ENCODE results near the gene FAM98A. TPM values are rescaled to one million over a fixed set of nuclear protein-coding genes. Genes with fewer than 3 reads are reported as not detected.
A peak's percentile ranks its signal among the peaks of the same experiment; 100 is the strongest.

Gene FAM98A
- total RNA-seq, 6 experiments from 2014 or later: 19.8 to 118 (median 28.0) TPM

DNA sequence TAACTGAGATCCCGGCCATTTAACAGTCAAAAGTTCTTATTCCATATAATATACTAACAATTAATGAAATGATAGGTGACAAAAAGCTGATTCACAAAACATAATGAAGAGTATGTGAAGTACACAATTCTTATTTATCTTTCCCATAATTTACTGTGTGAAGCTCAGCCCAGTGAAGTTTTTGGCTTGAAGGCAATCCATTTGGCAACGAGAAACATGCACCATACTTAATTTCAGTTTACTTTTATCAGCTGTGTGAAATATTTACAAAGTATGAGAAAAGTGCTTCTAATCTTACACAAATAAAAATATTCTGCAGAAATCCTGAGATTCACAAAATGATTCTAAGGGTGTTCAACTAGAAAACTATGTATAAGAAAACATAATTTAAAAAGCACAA, 12.3 kb downstream of the FAM98A start:
- DNase-seq: no peak
- Histone ChIP-seq H3K4me1 (no peaks in the 10 kb centered on the region), H3K9me3 (peaks cover 0 to 4% (median 0%) of the 10 kb centered on the region in 4 donors), H3K27me3 (no peaks in the 10 kb centered on the region), H3K4me3 (no peak overlapping the region), H3K27ac (no peak overlapping the region), H3K36me3 (peaks cover 0 to 30% (median 15%) of the 10 kb centered on the region in 4 donors)
- 67% methylated on average over 2 of the region's 2 CpGs for WGBS (ENCODE audit: insufficient coverage, low coverage, low lambda C conversion rate, missing lambda C conversion rate)
- intact Hi-C loops (cut with DNase I): loop anchor here (10.0 kb wide), 1 partner anchor 172 kb away; no protein-coding TSS in a partner anchor
- no peak for ATAC-seq
- TF ChIP-seq, protein P1, sequence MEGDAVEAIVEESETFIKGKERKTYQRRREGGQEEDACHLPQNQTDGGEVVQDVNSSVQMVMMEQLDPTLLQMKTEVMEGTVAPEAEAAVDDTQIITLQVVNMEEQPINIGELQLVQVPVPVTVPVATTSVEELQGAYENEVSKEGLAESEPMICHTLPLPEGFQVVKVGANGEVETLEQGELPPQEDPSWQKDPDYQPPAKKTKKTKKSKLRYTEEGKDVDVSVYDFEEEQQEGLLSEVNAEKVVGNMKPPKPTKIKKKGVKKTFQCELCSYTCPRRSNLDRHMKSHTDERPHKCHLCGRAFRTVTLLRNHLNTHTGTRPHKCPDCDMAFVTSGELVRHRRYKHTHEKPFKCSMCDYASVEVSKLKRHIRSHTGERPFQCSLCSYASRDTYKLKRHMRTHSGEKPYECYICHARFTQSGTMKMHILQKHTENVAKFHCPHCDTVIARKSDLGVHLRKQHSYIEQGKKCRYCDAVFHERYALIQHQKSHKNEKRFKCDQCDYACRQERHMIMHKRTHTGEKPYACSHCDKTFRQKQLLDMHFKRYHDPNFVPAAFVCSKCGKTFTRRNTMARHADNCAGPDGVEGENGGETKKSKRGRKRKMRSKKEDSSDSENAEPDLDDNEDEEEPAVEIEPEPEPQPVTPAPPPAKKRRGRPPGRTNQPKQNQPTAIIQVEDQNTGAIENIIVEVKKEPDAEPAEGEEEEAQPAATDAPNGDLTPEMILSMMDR (IDR thresholded peaks at IDR 0.05): no peak
- no peak for TF ChIP-seq POLR2A (IDR thresholded peaks at IDR 0.05)

DNA sequence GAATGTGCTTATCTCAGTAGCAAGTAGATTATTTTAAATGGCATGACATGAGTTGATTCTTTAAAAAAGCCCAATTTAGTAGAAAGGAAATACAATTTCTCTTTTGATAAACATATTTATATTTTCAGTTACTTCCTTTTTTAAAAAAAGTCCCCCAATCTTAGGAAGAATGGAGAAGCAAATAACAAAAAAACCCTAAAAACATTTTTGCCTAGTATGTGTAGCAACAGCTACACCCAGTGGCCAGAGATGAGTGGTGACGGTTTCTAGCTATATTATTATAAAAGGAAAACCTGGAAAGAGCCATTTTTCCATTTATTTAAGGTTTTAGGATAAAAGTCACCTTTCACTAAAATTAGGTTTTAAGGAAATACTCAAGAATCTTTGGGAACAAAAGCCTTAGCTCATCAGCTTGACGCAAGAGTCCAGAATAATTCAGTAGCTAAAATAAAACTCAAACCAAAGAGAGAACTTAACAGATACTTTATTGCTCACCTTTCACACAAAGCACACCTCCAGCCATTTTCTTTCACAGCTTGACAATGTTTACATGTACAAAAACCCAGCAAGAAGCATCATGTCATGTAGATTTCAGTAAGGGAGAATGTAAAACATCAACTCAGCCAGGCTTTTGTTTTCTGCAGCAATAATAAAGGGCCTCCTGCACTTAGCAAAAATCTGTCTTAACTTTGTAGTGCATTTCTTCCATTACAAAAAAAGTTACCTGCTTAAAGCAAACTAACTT, 15.7 kb downstream of the FAM98A start:
- TF ChIP-seq, protein P1 (IDR thresholded peaks at IDR 0.05): peak; percentile 73 to 86 (median 80)
- no peak for TF ChIP-seq POLR2A (IDR thresholded peaks at IDR 0.05)
- intact Hi-C loops (cut with DNase I): loop anchor here (10.0 kb wide), 1 partner anchor 169 kb away; no protein-coding TSS in a partner anchor

DNA sequence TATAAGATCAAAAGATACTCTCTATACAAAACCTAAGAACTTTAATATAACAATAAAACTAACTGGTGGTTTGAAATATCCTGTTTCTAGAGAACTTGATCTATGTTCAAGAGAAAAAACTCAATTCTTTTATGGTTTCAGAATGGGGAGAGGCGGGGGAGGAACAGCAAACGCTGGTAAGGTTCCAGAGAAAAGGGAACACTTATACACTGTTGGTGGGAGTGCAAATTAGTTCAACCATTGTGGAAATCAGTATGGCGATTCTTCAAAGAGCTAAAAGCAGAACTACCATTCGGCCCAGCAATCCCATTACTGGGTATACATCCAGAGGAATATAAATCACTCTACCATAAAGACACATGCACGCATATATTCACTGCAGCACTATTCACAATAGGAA, 17.2 kb downstream of the FAM98A start:
- Histone ChIP-seq H3K27me3 (no peaks in the 10 kb centered on the region), H3K4me1 (no peaks in the 10 kb centered on the region), H3K36me3 (peaks cover 0 to 11% (median 3%) of the 10 kb centered on the region in 4 donors), H3K9me3 (no peaks in the 10 kb centered on the region), H3K27ac (no peak overlapping the region), H3K4me3 (no peak overlapping the region)
- DNase-seq: no peak
- intact Hi-C loops (cut with DNase I): loop anchor here (10.0 kb wide), 1 partner anchor 167 kb away; no protein-coding TSS in a partner anchor
- no peak for ATAC-seq
- 60% methylated on average over 5 of the region's 5 CpGs for WGBS (ENCODE audit: insufficient coverage, low coverage, low lambda C conversion rate, missing lambda C conversion rate)
- TF ChIP-seq POLR2A (IDR thresholded peaks at IDR 0.05): no peak
- TF ChIP-seq, protein P1 (IDR thresholded peaks at IDR 0.05): no peak

More for the DNA sequence above, 15.7 kb downstream of the FAM98A start:
- 11% methylated on average over 2 of the region's 2 CpGs for WGBS (ENCODE audit: insufficient coverage, low coverage, low lambda C conversion rate, missing lambda C conversion rate)
- Histone ChIP-seq H3K4me1 (no peaks in the 10 kb centered on the region), H3K36me3 (peaks cover 0 to 20% (median 10%) of the 10 kb centered on the region in 4 donors), H3K9me3 (no peaks in the 10 kb centered on the region), H3K27ac (no peak overlapping the region), H3K27me3 (no peaks in the 10 kb centered on the region), H3K4me3 (no peak overlapping the region)
- ATAC-seq (peak; percentile 69 to 86 (median 80)), DNase-seq (no peak)

DNA sequence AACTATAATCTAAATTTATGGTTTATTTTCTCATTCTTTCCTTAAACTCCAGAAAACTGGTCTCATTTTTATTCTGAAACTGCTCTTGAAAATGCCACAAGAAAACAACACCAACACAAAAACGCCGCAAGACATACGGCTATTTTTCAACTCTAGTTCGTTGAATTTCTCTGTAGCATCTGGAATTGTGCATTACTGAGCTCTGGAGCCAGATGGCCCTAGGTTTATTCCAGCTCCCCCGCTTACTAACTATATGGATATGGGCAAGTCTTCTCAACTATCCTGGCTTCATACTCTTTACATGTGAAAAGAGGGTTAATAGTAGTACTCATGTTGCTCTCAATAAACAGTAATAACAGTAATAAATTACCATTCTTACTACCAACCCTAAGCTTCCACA, 19.9 kb downstream of the FAM98A start:
- H3K4me1 ChIP-seq: no peaks in the 10 kb centered on the region
- H3K4me3 ChIP-seq: no peak overlapping the region
- ATAC-seq: no peak
- TF ChIP-seq, protein P1 (IDR thresholded peaks at IDR 0.05): no peak
- no peak for TF ChIP-seq POLR2A (IDR thresholded peaks at IDR 0.05)
- WGBS (ENCODE audit: insufficient coverage, low coverage, low lambda C conversion rate, missing lambda C conversion rate): 93% methylated on average over 5 of the region's 5 CpGs
- no peaks in the 10 kb centered on the region for H3K27me3 ChIP-seq
- no peaks in the 10 kb centered on the region for H3K9me3 ChIP-seq
- H3K27ac ChIP-seq: no peak overlapping the region
- no peaks in the 10 kb centered on the region for H3K36me3 ChIP-seq
- no peak for DNase-seq
- intact Hi-C loops (cut with DNase I): no loop called here

Data from right lobe of liver (tissue), 6 donors.